ENCODE results near the gene BMPR1B.

The BMPR1B gene

GRCh38 chr4:94870146-94870545 is 112.4 kb downstream of the BMPR1B start:
- no peaks in the 10 kb centered on the region for H3K79me2 ChIP-seq (ENCODE audit: control insufficient read depth, insufficient read depth, low read length, poor library complexity)
- no peak overlapping the region for H3K9ac ChIP-seq (ENCODE audit: low read length)
- H3K4me2 ChIP-seq (ENCODE audit: low read length), result no peak overlapping the region
- H3K14ac ChIP-seq (ENCODE audit: low read length), result no peak overlapping the region
- DNase-seq, result no peak
- H3K27ac ChIP-seq (ENCODE audit: low read depth, low read length), result no peak overlapping the region
- H2AFZ ChIP-seq (ENCODE audit: insufficient read depth, low read length, poor library complexity), result no peak overlapping the region
- H3K4me3 ChIP-seq (ENCODE audit: low read depth, low read length), result no peak overlapping the region
- H2BK5ac ChIP-seq (ENCODE audit: low read depth, low read length, poor library complexity), result no peak overlapping the region
- no peak overlapping the region for H2BK12ac ChIP-seq (ENCODE audit: low read length)
- H3K4me1 ChIP-seq (ENCODE audit: control insufficient read depth in 1 of 2, insufficient read depth in 2 of 2, low read length in 2 of 2), result no peaks in the 10 kb centered on the region
- H3K36me3 ChIP-seq (ENCODE audit: control insufficient read depth in 1 of 2, insufficient read depth in 2 of 2, low read length in 2 of 2), result no peaks in the 10 kb centered on the region
- H3K79me1 ChIP-seq (ENCODE audit: low read length), result no peaks in the 10 kb centered on the region
- H3K4ac ChIP-seq (ENCODE audit: low read depth, low read length), result no peak overlapping the region
- WGBS (ENCODE audit: extremely low coverage, insufficient coverage, insufficient read length), result no CpG with 5 or more reads among the region's 2 CpGs
- no peak overlapping the region for H4K91ac ChIP-seq (ENCODE audit: low read depth, low read length)
- H4K8ac ChIP-seq (ENCODE audit: low read depth, low read length), result no peak overlapping the region
- H4K12ac ChIP-seq (ENCODE audit: low read depth, low read length), result no peak overlapping the region
- H3K27me3 ChIP-seq (ENCODE audit: insufficient read depth, low read length), result no peaks in the 10 kb centered on the region
- no peak overlapping the region for H2AK5ac ChIP-seq (ENCODE audit: low read length)
- H2BK120ac ChIP-seq (ENCODE audit: insufficient read depth, low read length, poor library complexity), result no peak overlapping the region
- no peaks in the 10 kb centered on the region for H3K9me3 ChIP-seq (ENCODE audit: insufficient read depth, low read depth, low read length)
- no peak overlapping the region for H3K18ac ChIP-seq (ENCODE audit: low read length)
- H3K23ac ChIP-seq (ENCODE audit: low read length), result no peak overlapping the region

- Histone ChIP-seq H3K9ac (ENCODE audit: low read length) (no peak overlapping the region), H4K8ac (ENCODE audit: low read depth, low read length) (no peak overlapping the region), H3K23ac (ENCODE audit: low read length) (no peak overlapping the region), H2BK12ac (ENCODE audit: low read length) (no peak overlapping the region), H3K27me3 (ENCODE audit: insufficient read depth, low read length) (no peaks in the 10 kb centered on the region), H2AK5ac (ENCODE audit: low read length) (no peak overlapping the region), H3K4me3 (ENCODE audit: low read depth, low read length) (no peak overlapping the region), H2AFZ (ENCODE audit: insufficient read depth, low read length, poor library complexity) (no peak overlapping the region), H2BK120ac (ENCODE audit: insufficient read depth, low read length, poor library complexity) (no peak overlapping the region), H4K12ac (ENCODE audit: low read depth, low read length) (no peak overlapping the region), H3K18ac (ENCODE audit: low read length) (no peak overlapping the region), H3K79me1 (ENCODE audit: low read length) (no peaks in the 10 kb centered on the region), H3K79me2 (ENCODE audit: control insufficient read depth, insufficient read depth, low read length, poor library complexity) (no peaks in the 10 kb centered on the region), H3K4ac (ENCODE audit: low read depth, low read length) (no peak overlapping the region), H4K91ac (ENCODE audit: low read depth, low read length) (no peak overlapping the region), H3K9me3 (ENCODE audit: insufficient read depth, low read depth, low read length) (no peaks in the 10 kb centered on the region), H3K36me3 (ENCODE audit: control insufficient read depth in 1 of 2, insufficient read depth in 2 of 2, low read length in 2 of 2) (no peaks in the 10 kb centered on the region), H3K27ac (ENCODE audit: low read depth, low read length) (no peak overlapping the region), H3K4me1 (ENCODE audit: control insufficient read depth in 1 of 2, insufficient read depth in 2 of 2, low read length in 2 of 2) (no peaks in the 10 kb centered on the region), H2BK5ac (ENCODE audit: low read depth, low read length, poor library complexity) (no peak overlapping the region), H3K14ac (ENCODE audit: low read length) (no peak overlapping the region), H3K4me2 (ENCODE audit: low read length) (no peak overlapping the region)
- DNase-seq, result peak in 1 of 2 donors; percentile 79
- WGBS (ENCODE audit: extremely low coverage, insufficient coverage, insufficient read length), result no CpG with 5 or more reads among the region's 4 CpGs
These were observed 114.0 kb downstream of the BMPR1B start for GRCh38 chr4:94871644-94872305.

GRCh38 chr4:94877973-94878372 is 120.2 kb downstream of the BMPR1B start:
- WGBS (ENCODE audit: extremely low coverage, insufficient coverage, insufficient read length), result no CpG with 5 or more reads among the region's 2 CpGs
- Histone ChIP-seq H3K4me3 (ENCODE audit: low read depth, low read length) (no peak overlapping the region), H3K4ac (ENCODE audit: low read depth, low read length) (no peak overlapping the region), H3K14ac (ENCODE audit: low read length) (no peak overlapping the region), H3K27me3 (ENCODE audit: insufficient read depth, low read length) (no peaks in the 10 kb centered on the region), H2BK5ac (ENCODE audit: low read depth, low read length, poor library complexity) (no peak overlapping the region), H3K18ac (ENCODE audit: low read length) (no peak overlapping the region), H3K36me3 (ENCODE audit: control insufficient read depth in 1 of 2, insufficient read depth in 2 of 2, low read length in 2 of 2) (no peaks in the 10 kb centered on the region), H3K9me3 (ENCODE audit: insufficient read depth, low read depth, low read length) (no peaks in the 10 kb centered on the region), H3K23ac (ENCODE audit: low read length) (no peak overlapping the region), H2BK12ac (ENCODE audit: low read length) (no peak overlapping the region), H3K79me2 (ENCODE audit: control insufficient read depth, insufficient read depth, low read length, poor library complexity) (no peaks in the 10 kb centered on the region), H3K4me1 (ENCODE audit: control insufficient read depth in 1 of 2, insufficient read depth in 2 of 2, low read length in 2 of 2) (no peaks in the 10 kb centered on the region), H3K79me1 (ENCODE audit: low read length) (no peaks in the 10 kb centered on the region), H3K4me2 (ENCODE audit: low read length) (no peak overlapping the region), H2BK120ac (ENCODE audit: insufficient read depth, low read length, poor library complexity) (no peak overlapping the region), H2AK5ac (ENCODE audit: low read length) (no peak overlapping the region), H4K12ac (ENCODE audit: low read depth, low read length) (no peak overlapping the region), H2AFZ (ENCODE audit: insufficient read depth, low read length, poor library complexity) (no peak overlapping the region), H4K8ac (ENCODE audit: low read depth, low read length) (no peak overlapping the region), H3K27ac (ENCODE audit: low read depth, low read length) (no peak overlapping the region), H3K9ac (ENCODE audit: low read length) (no peak overlapping the region), H4K91ac (ENCODE audit: low read depth, low read length) (no peak overlapping the region)
- peak in 1 of 2 donors; percentile 60 for DNase-seq

GRCh38 chr4:94880956-94881355 is 123.2 kb downstream of the BMPR1B start:
- Histone ChIP-seq H3K36me3 (ENCODE audit: control insufficient read depth in 1 of 2, insufficient read depth in 2 of 2, low read length in 2 of 2) (no peaks in the 10 kb centered on the region), H2BK5ac (ENCODE audit: low read depth, low read length, poor library complexity) (no peak overlapping the region), H3K27ac (ENCODE audit: low read depth, low read length) (no peak overlapping the region), H3K79me2 (ENCODE audit: control insufficient read depth, insufficient read depth, low read length, poor library complexity) (no peaks in the 10 kb centered on the region), H3K4me3 (ENCODE audit: low read depth, low read length) (no peak overlapping the region), H3K23ac (ENCODE audit: low read length) (no peak overlapping the region), H3K9me3 (ENCODE audit: insufficient read depth, low read depth, low read length) (no peaks in the 10 kb centered on the region), H3K27me3 (ENCODE audit: insufficient read depth, low read length) (no peaks in the 10 kb centered on the region), H2BK120ac (ENCODE audit: insufficient read depth, low read length, poor library complexity) (no peak overlapping the region), H2AK5ac (ENCODE audit: low read length) (no peak overlapping the region), H3K4me2 (ENCODE audit: low read length) (no peak overlapping the region), H3K14ac (ENCODE audit: low read length) (no peak overlapping the region), H4K8ac (ENCODE audit: low read depth, low read length) (no peak overlapping the region), H3K4ac (ENCODE audit: low read depth, low read length) (no peak overlapping the region), H2BK12ac (ENCODE audit: low read length) (no peak overlapping the region), H3K79me1 (ENCODE audit: low read length) (no peaks in the 10 kb centered on the region), H2AFZ (ENCODE audit: insufficient read depth, low read length, poor library complexity) (no peak overlapping the region), H4K91ac (ENCODE audit: low read depth, low read length) (no peak overlapping the region), H4K12ac (ENCODE audit: low read depth, low read length) (no peak overlapping the region), H3K4me1 (ENCODE audit: control insufficient read depth in 1 of 2, insufficient read depth in 2 of 2, low read length in 2 of 2) (no peaks in the 10 kb centered on the region), H3K18ac (ENCODE audit: low read length) (no peak overlapping the region), H3K9ac (ENCODE audit: low read length) (no peak overlapping the region)
- WGBS (ENCODE audit: extremely low coverage, insufficient coverage, insufficient read length), result no CpG with 5 or more reads among the region's 3 CpGs
- no peak for DNase-seq

Data from trophoblast cell (in vitro differentiated cells and primary cell).